ENCODE results near the gene KHK.
"Not testable (repeated sequence)": the region's sequence is repeated elsewhere in the genome, so short reads cannot be mapped to it uniquely, and the experiment has no call there.

Gene KHK

GRCh38 chr2:27071990-27072830 is 14.4 kb upstream of the KHK start:
- peak overlapping the region; percentile 83 for H3K27ac ChIP-seq
- no peak for TF ChIP-seq ZFX (IDR thresholded peaks at IDR 0.05)
- no peak for TF ChIP-seq CTCF (conservative IDR thresholded peaks at IDR 0.05)

- TF ChIP-seq CTCF (conservative IDR thresholded peaks at IDR 0.05) (no peak), ZFX (IDR thresholded peaks at IDR 0.05) (no peak)
- H3K27ac ChIP-seq, result no peak overlapping the region
Observed at GRCh38 chr2:27072920-27073319, 13.7 kb upstream of the KHK start.

- H3K27ac ChIP-seq, result no peak overlapping the region
- TF ChIP-seq CTCF (conservative IDR thresholded peaks at IDR 0.05) (no peak), ZFX (IDR thresholded peaks at IDR 0.05) (no peak)
Observed at GRCh38 chr2:27073782-27074181, 12.8 kb upstream of the KHK start.

GRCh38 chr2:27074738-27075565 is 11.6 kb upstream of the KHK start:
- H3K27ac ChIP-seq, result no peak overlapping the region
- TF ChIP-seq CTCF (conservative IDR thresholded peaks at IDR 0.05) (no peak), ZFX (IDR thresholded peaks at IDR 0.05) (no peak)

GRCh38 chr2:27075566-27075871 is 11.1 kb upstream of the KHK start:
- H3K27ac ChIP-seq, result not testable (repeated sequence)

GRCh38 chr2:27076323-27076722 is 10.2 kb upstream of the KHK start:
- H3K27ac ChIP-seq, result no peak overlapping the region
- TF ChIP-seq CTCF (conservative IDR thresholded peaks at IDR 0.05), result no peak
- TF ChIP-seq ZFX (IDR thresholded peaks at IDR 0.05), result no peak

GRCh38 chr2:27077231-27077630 is 9.3 kb upstream of the KHK start:
- TF ChIP-seq ZFX (IDR thresholded peaks at IDR 0.05) (no peak), CTCF (conservative IDR thresholded peaks at IDR 0.05) (no peak)
- no peak overlapping the region for H3K27ac ChIP-seq

All from C4-2B (cell line).